ENCODE results near the gene CNOT3. TPM values are rescaled to one million over a fixed set of nuclear protein-coding genes. Genes with fewer than 3 reads are reported as not detected.

CNOT3 gene
- total RNA-seq, 1 experiment from 2014 or later: 91.2 TPM

DNA sequence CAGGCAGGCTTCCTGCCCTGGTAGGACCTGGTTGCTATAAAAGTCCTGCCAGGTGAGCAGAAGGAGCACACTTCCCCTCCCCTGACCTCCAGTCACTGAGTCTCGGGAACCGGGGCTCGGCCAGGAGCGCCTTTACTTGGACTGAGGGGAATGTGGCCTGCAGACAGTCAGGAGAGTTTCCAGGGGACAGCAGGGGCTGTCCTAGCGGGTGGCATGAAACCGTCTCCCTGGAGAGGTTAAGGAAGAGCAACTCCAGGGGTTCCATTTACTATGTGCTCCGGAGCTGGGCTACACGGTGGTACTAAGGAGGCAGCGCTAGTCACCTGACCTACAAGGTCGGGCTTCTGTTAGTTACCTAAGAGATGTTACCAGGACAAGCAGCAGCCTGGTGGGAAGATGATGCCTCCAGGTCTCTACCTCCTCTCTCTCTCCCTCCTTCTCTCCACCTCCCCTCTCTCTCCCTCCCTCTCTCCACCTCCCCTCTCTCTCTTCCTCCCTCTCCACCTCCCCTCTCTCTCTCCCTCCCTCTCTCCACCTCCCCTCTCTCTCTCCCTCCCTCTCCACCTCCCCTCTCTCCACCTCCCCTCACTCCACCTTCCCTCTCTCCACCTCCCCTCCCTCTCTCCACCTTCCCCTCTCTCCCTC lies 4.1 kb upstream of the CNOT3 start:
- Histone ChIP-seq H4K20me1 (ENCODE audit: control insufficient read depth, insufficient read depth, insufficient read length) (peaks cover 3% of the 10 kb centered on the region), H3K4ac (ENCODE audit: low read depth, low read length) (peak overlapping the region; percentile 30; the same call in 1 of the 2 replicates), H4K91ac (ENCODE audit: insufficient read length, low read depth, low read length) (peak overlapping the region; percentile 23), H2BK20ac (ENCODE audit: low read depth, low read length, poor library complexity, severe bottlenecking) (no peak overlapping the region), H3K27ac (ENCODE audit: insufficient read length, low read depth, low read length) (peak overlapping the region; percentile 2), H3K23me2 (ENCODE audit: insufficient read length, low read depth, low read length, poor library complexity, severe bottlenecking) (peaks cover 15% of the 10 kb centered on the region), H3K23ac (ENCODE audit: insufficient read length, low read depth, low read length) (no peak overlapping the region), H2BK12ac (ENCODE audit: insufficient read length, low read depth, low read length) (peak overlapping the region; percentile 1), H3K4me1 (ENCODE audit: insufficient read depth, low read length) (no peaks in the 10 kb centered on the region), H3K9me3 (ENCODE audit: control insufficient read depth, low read depth, low read length) (peaks cover 4% of the 10 kb centered on the region), H3K14ac (ENCODE audit: insufficient read depth, low read length) (no peak overlapping the region), H4K5ac (ENCODE audit: insufficient read length, low read depth, low read length) (peak overlapping the region; percentile 18), H4K8ac (replicated peaks; ENCODE audit: insufficient read length, low read depth, low read length) (peak overlapping the region; percentile 52), H2BK5ac (ENCODE audit: insufficient read length, low read length) (peak overlapping the region; percentile 6), H2AK5ac (ENCODE audit: insufficient read length, low read length) (peak overlapping the region; percentile 2), H2AFZ (ENCODE audit: low read length) (no peak overlapping the region), H3K18ac (ENCODE audit: insufficient read length, low read depth, low read length) (no peak overlapping the region), H3T11ph (ENCODE audit: low read length) (no peak overlapping the region), H3K79me1 (ENCODE audit: insufficient read depth, low read depth, low read length, poor library complexity, severe bottlenecking) (peaks cover 4% of the 10 kb centered on the region), H2BK15ac (ENCODE audit: low read depth, low read length) (peak overlapping the region; percentile 2), H3K9ac (ENCODE audit: extremely low read depth, insufficient read length, low read length) (no peak overlapping the region), H2BK120ac (ENCODE audit: low read depth, low read length, poor library complexity, severe bottlenecking) (no peak overlapping the region), H3K79me2 (ENCODE audit: insufficient read depth, low read length) (peaks cover 1% of the 10 kb centered on the region; the same call in 1 of the 2 replicates), H3K56ac (ENCODE audit: insufficient read length, low read depth, low read length) (peak overlapping the region; percentile 38), H3K27me3 (ENCODE audit: insufficient read depth, low read length) (no peaks in the 10 kb centered on the region), H3K4me2 (ENCODE audit: insufficient read depth, insufficient read length, low read length) (no peak overlapping the region)
- peak; percentile 92 for DNase-seq
- H3K4me1 Mint-ChIP-seq: peaks cover 13% of the 10 kb centered on the region in 2 experiments
- H3K27ac Mint-ChIP-seq: no peak overlapping the region
- peaks cover 11 to 12% of the 10 kb centered on the region in 2 experiments for H3K9me3 Mint-ChIP-seq
- H3K27me3 Mint-ChIP-seq (ENCODE audit: low read depth): peaks cover 1% of the 10 kb centered on the region; the same call in 1 of the 2 replicates
- no peak overlapping the region for H3K4me3 Mint-ChIP-seq
- peaks cover 19 to 47% (median 31%) of the 10 kb centered on the region in 3 experiments for H3K36me3 Mint-ChIP-seq (ENCODE audit: insufficient read depth in 1 of 3, low read depth in 3 of 3)
- no CpG with 5 or more reads among the region's 10 CpGs for WGBS (ENCODE audit: extremely low coverage, insufficient read length, low lambda C conversion rate)
- TF ChIP-seq, protein P1, sequence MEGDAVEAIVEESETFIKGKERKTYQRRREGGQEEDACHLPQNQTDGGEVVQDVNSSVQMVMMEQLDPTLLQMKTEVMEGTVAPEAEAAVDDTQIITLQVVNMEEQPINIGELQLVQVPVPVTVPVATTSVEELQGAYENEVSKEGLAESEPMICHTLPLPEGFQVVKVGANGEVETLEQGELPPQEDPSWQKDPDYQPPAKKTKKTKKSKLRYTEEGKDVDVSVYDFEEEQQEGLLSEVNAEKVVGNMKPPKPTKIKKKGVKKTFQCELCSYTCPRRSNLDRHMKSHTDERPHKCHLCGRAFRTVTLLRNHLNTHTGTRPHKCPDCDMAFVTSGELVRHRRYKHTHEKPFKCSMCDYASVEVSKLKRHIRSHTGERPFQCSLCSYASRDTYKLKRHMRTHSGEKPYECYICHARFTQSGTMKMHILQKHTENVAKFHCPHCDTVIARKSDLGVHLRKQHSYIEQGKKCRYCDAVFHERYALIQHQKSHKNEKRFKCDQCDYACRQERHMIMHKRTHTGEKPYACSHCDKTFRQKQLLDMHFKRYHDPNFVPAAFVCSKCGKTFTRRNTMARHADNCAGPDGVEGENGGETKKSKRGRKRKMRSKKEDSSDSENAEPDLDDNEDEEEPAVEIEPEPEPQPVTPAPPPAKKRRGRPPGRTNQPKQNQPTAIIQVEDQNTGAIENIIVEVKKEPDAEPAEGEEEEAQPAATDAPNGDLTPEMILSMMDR (conservative IDR thresholded peaks at IDR 0.05): no peak

Data from H9 (cell line).